Amygdala (tissue), 56 donors: ENCODE measurements around the gene SRRM3.
"Not testable (repeated sequence)": the region's sequence is repeated elsewhere in the genome, so short reads cannot be mapped to it uniquely, and the experiment has no call there.

ENCODE experiments used
- DNase-seq, 56 donors: peaks; one replicate each; lab custom pipeline; 2025; lab: John Stamatoyannopoulos, UW

Gene SRRM3

DNA sequence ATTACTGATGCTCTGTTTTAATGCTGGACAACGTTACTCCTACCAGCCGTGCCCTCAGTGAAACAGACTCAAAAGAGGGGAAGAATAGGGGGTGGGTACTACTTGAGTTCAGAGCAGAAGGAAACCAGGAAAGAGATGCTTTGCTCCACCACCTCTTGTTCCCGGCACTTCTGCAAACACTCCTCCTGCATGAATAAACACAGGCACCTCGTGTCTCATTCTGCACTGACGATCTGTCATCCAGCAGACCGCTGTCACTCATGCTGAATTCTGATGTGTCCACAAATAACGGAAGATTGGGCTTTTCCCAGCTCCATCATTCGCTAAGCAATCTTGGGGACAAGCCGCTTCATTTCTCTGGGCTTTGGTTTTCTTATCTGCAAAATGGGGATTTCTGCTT lies 130.4 kb downstream of the SRRM3 start:
- DNase-seq: no peak

DNA sequence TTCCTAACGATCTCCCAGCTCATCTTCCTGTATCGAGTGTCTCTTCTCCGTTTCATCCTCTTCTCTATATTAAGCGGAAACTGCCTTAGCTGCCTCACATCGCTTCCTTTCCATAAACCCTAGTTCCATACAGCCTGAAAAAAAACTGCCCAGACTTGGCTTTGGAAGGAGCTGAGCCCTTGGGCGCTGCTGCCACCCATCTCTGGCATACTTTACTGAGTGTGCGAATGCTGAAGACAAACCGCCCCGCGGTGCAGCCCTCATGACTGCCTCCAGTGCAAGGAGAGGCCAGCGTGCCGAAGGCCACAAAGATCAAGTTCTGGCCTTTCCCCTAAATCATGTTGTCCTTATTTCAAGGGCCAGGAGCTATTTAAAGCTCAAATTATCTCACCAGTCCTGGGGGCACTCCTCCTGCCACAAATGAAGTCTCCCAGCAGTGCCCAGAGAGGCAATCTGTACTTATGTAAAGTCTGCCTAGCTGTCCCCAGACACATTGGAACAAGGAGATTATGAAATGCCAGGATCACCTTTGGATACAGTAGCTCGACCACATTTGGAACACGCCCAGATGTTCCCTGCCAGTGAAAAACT lies 131.9 kb downstream of the SRRM3 start:
- DNase-seq: no peak

DNA sequence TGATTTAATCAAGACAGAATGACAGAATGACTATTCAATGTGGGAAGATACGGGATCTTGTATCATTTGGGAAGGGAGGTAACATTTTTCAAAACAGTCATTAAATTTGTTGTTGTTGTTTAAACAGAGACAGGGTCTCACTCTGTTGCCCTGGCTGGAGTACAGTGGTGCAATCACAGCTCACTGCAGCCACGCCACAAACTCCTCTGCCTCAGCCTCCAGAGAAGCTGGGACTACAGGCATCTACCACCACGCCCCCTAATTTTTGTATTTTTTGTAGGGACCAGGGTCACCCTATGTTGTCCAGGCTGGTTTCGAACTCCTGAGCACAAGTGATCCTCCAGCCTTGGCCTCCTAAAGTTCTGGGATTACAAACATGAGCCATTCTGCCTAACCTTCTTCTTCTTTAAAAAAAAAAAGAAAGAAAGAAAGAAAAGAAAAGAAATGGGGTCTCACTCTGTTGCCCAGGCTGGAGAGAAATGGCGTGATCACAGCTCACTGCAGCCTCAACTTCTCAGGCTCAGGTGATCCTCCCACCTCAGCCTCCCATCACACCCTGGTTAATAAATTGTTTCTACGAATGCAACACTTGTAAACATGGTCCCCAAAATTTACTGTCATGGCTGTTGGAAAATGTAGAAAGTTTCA lies 132.7 kb downstream of the SRRM3 start:
- DNase-seq: no peak

DNA sequence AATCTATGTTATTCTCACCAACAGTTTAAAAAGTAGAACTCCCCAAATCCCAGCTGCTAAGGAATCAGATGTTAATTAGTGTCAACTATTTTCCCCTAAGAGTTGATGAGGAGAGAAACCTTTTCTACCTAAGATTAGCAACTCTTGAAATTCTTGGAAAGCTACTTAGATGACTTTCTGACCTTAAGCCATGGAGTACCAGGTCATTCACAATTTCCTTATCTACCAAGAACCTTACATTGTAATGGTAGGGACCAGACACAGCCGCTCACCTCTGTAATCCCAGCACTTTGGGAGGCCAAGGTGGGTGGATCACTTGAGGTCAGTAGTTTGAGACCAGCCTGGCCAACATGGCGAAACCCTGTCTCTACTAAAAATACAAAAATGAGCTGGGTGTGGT lies 133.7 kb downstream of the SRRM3 start:
- DNase-seq: not testable (repeated sequence)

DNA sequence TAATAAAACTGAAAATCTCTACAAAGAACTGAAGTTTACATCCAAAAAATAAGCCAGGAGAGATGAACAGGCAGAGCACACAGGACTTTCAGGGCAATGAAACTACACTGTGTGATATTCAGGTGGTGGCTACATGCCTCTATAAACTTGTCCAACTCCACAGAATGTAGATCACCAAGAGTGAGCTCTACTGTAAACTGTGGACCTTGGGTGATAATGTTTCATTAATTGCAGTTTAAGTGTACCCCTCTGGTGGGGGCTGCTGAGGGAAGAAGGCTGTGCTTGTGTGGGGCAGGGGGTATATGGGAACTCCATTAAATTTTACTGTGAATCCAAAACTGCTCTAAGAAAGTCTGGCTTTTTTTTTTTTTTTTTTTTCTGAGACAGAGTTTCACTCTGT lies 134.4 kb downstream of the SRRM3 start:
- no peak for DNase-seq
